CD4-positive, alpha-beta memory T cell (primary cell): ENCODE data around the gene TAS2R50. TPM values are rescaled to one million over a fixed set of nuclear protein-coding genes. Genes with fewer than 3 reads are reported as not detected.
A peak's percentile ranks its signal among the peaks of the same experiment; 100 is the strongest.

Source experiments
- CTCF ChIA-PET: fragments of 350-600 bp; sonication (Branson Sonifier 250); formaldehyde crosslinking; loops from one replicate; lab custom pipeline; 2021; ENCODE audit warnings: inconsistent platforms; ENCODE audit not compliant: partially characterized antibody; lab: Charles Lee
- POLR2A ChIA-PET: fragments of 350-600 bp; sonication (Branson Sonifier 250); formaldehyde crosslinking; loops from one replicate; lab custom pipeline; 2021; ENCODE audit not compliant: partially characterized antibody; lab: Charles Lee
- DNase-seq, 5 donors: peaks; one replicate each; pipeline versions ENCODE4 v3.0.0 to v3.0.0-alpha.2; 2020 to 2022; ENCODE audit warnings: mixed read lengths in 1 of 5
- H3K27ac ChIP-seq: one replicate; pipeline ENCODE4 v1.7.0; 2013; ENCODE audit warnings: low read depth, low read length
- H3K27me3 ChIP-seq: 2 replicates; pipeline ENCODE4 v1.7.0; 2013; ENCODE audit warnings: mild to moderate bottlenecking, low read length, moderate library complexity; ENCODE audit not compliant: insufficient read depth
- H3K36me3 ChIP-seq: 2 replicates; pipeline ENCODE4 v1.7.0; 2013; ENCODE audit warnings: mild to moderate bottlenecking, low read length, moderate library complexity; ENCODE audit not compliant: insufficient read depth
- H3K4me1 ChIP-seq: 2 replicates; pipeline ENCODE4 v1.7.0; 2013; ENCODE audit warnings: mild to moderate bottlenecking, low read length, moderate library complexity; ENCODE audit not compliant: insufficient read depth
- H3K4me3 ChIP-seq, 2 donors: one replicate each; pipeline ENCODE4 v1.7.0; 2013; ENCODE audit warnings: low read length in 2 of 2, mild to moderate bottlenecking in 1 of 2
- H3K9me3 ChIP-seq, 2 donors: one replicate each; pipeline ENCODE4 v1.7.0; 2013; ENCODE audit warnings: low read length in 2 of 2, control low read depth in 1 of 2; ENCODE audit not compliant: control insufficient read depth in 1 of 2
- H3K27ac Mint-ChIP-seq, 7 donors: one replicate each; pipeline ENCODE4 v1.8.0; 2020 to 2021; ENCODE audit warnings: mixed read lengths in 7 of 7, mild to moderate bottlenecking in 6 of 7, inconsistent platforms in 3 of 7, moderate library complexity in 3 of 7
- H3K27me3 Mint-ChIP-seq, 2 donors: one replicate each; pipeline ENCODE4 v1.8.0; 2020 to 2021; ENCODE audit warnings: mixed read lengths in 2 of 2
- H3K36me3 Mint-ChIP-seq, 2 donors: one replicate each; pipeline ENCODE4 v1.8.0; 2020 to 2021; ENCODE audit warnings: mixed read lengths in 2 of 2, inconsistent platforms in 1 of 2, mild to moderate bottlenecking in 1 of 2
- H3K4me1 Mint-ChIP-seq, 4 donors: one replicate each; pipeline ENCODE4 v1.8.0; 2020 to 2021; ENCODE audit warnings: mixed read lengths in 4 of 4, mild to moderate bottlenecking in 1 of 4
- H3K4me3 Mint-ChIP-seq, 8 donors: one replicate each; pipeline ENCODE4 v1.8.0; 2020 to 2021; ENCODE audit warnings: mixed read lengths in 8 of 8, mild to moderate bottlenecking in 7 of 8, moderate library complexity in 6 of 8, inconsistent platforms in 3 of 8
- H3K9me3 Mint-ChIP-seq, 8 donors: one replicate each; pipeline ENCODE4 v1.8.0; 2020 to 2021; ENCODE audit warnings: mixed read lengths in 8 of 8, mild to moderate bottlenecking in 5 of 8, inconsistent platforms in 3 of 8, moderate library complexity in 1 of 8
- intact Hi-C: fragments of 100-400 bp; cut with micrococcal nuclease; formaldehyde crosslinking; loops from one replicate; pipeline ENCODE4 v1.15.1; 2023
- polyA plus RNA-seq, 2 donors: library from polyadenylated mRNA; unstranded; fragments of 300-500 nt; fragmentation: Illumina TruSeq; gene quantifications; one replicate each; pipeline ENCODE4 v1.2.3, GENCODE V29; 2021
- total RNA-seq, 2 experiments: library from RNA; stranded (reverse); gene quantifications; one replicate each; pipeline ENCODE4 v1.2.3, GENCODE V29; 2021

TAS2R50 gene
- total and polyA plus RNA-seq, 4 experiments from 2014 or later = 0.80 to 1.0 TPM; not detected in 2

DNA sequence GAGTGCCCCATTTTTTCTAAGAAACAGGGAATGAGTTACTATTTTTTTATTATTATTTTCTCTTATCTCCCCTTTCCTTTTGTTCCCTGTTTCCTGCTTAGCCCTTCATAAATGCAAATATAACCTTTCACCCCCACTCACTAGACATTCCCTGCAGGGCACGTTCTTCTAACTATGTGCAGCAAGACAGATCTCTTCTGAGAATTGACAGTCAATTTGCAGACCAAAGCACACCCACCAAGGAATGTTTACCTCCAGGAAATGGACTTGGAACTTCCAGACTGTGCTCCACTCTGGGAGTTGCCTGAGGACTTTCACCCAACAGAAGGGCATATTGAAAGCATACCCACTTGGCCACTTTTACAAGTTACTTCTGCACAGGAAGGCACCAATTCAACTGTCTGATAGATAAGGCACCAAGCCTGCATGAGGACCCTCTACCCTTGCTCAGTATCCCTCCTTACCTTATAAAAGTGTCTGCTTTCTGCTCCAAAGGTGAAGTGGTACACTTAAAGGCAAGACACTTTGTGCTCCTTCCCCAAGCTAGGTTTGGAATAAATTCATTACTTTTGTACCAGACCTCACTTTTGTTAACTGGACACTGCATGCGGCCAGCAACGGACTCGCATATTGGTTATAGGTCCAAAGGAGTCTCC is 29.2 kb upstream of the TAS2R50 start:
- H3K27ac ChIP-seq = no peak overlapping the region
- DNase-seq = no peak
- Mint-ChIP-seq H3K27me3 (no peaks in the 10 kb centered on the region), H3K9me3 (no peaks in the 10 kb centered on the region), H3K27ac (no peak overlapping the region), H3K4me3 (no peak overlapping the region), H3K36me3 (peaks cover 14 to 20% of the 10 kb centered on the region in 2 donors), H3K4me1 (peaks cover 0 to 3% (median 1%) of the 10 kb centered on the region in 4 donors)
- CTCF ChIA-PET = no interaction called here
- no peaks in the 10 kb centered on the region for H3K36me3 ChIP-seq
- no peak overlapping the region for H3K4me3 ChIP-seq
- POLR2A ChIA-PET = no interaction called here
- no peaks in the 10 kb centered on the region for H3K27me3 ChIP-seq
- H3K4me1 ChIP-seq = no peaks in the 10 kb centered on the region
- intact Hi-C loops = no loop called here
- H3K9me3 ChIP-seq = no peaks in the 10 kb centered on the region

DNA sequence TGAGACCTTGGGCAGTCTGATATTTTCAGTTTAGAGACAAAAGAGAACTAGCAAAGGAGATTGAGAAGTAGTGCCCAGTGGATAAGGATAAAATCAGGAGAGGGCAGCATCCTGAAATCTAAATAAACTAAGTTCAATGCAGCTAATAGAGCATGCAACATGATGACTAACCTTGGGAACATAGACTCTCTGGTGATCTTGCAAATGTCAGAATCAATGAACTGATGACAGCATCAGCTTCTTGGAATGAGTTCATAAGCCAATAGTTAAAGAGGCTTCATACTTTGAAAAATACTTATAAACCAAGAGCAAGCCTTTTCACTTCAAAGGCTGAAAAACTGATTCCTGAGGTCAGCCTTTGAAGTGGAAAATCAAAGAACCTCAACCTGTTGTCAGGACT is 27.5 kb upstream of the TAS2R50 start:
- no peak overlapping the region for H3K27ac Mint-ChIP-seq
- intact Hi-C loops = no loop called here
- ChIA-PET POLR2A (no interaction called here), CTCF (no interaction called here)
- Histone ChIP-seq H3K27ac (no peak overlapping the region), H3K4me3 (no peak overlapping the region), H3K27me3 (no peaks in the 10 kb centered on the region), H3K36me3 (no peaks in the 10 kb centered on the region), H3K4me1 (no peaks in the 10 kb centered on the region), H3K9me3 (no peaks in the 10 kb centered on the region)
- peaks cover 11 to 18% of the 10 kb centered on the region in 2 donors for H3K36me3 Mint-ChIP-seq
- no peak overlapping the region for H3K4me3 Mint-ChIP-seq
- H3K9me3 Mint-ChIP-seq = no peaks in the 10 kb centered on the region
- no peak for DNase-seq
- H3K4me1 Mint-ChIP-seq = peaks cover 0 to 3% (median 1%) of the 10 kb centered on the region in 4 donors
- no peaks in the 10 kb centered on the region for H3K27me3 Mint-ChIP-seq

DNA sequence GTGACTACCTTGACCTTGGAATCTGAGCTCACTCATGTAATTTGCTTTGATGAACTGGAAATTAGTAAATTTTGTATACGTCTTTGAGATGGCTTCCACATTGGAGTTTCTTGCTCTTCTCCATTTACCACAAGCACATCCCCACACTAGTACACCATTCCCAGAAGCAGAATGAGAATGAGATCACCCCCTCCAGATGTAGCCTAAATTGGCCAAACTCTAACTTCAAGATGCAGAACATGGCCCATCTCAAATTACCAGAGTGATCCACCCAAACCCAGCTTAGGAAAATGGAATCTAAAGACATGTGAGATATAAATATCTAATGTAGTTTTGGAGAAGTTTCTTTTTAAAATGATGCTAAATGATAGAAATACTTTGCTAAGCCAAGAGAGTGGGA is 20.9 kb upstream of the TAS2R50 start:
- no peaks in the 10 kb centered on the region for H3K36me3 Mint-ChIP-seq

GRCh38 chr12:10998204-10998603 is 11.5 kb upstream of the TAS2R50 start, which contains the start of gene TAS2R20:
TAS2R20 (minus strand) TSS chr12:10998304; CDS start chr12:10997875, 429 bp downstream.
- Histone ChIP-seq H3K27me3 (no peaks in the 10 kb centered on the region), H3K4me1 (no peaks in the 10 kb centered on the region), H3K27ac (no peak within 1 kb of the TSS), H3K9me3 (no peaks in the 10 kb centered on the region), H3K36me3 (no peaks in the 10 kb centered on the region), H3K4me3 (no peak within 1 kb of the TSS)
- POLR2A ChIA-PET = no interaction called here
- CTCF ChIA-PET = no interaction called here
- intact Hi-C loops = no loop called here
- peak within 1 kb of the TSS in 1 of 7 donors; percentile 17 for H3K27ac Mint-ChIP-seq
- DNase-seq = no peak
- no peak within 1 kb of the TSS for H3K4me3 Mint-ChIP-seq
- H3K36me3 Mint-ChIP-seq = peaks cover 16 to 34% of the 10 kb centered on the region in 2 donors
- H3K4me1 Mint-ChIP-seq = peaks cover 0 to 3% (median 0%) of the 10 kb centered on the region in 4 donors
- no peaks in the 10 kb centered on the region for H3K27me3 Mint-ChIP-seq
- peaks cover 0 to 2% (median 0%) of the 10 kb centered on the region in 8 donors for H3K9me3 Mint-ChIP-seq

More for the DNA sequence above, 20.9 kb upstream of the TAS2R50 start:
- no peak overlapping the region for H3K27ac ChIP-seq
- no peak for DNase-seq
- H3K4me1 ChIP-seq = no peaks in the 10 kb centered on the region
- ChIA-PET POLR2A (no interaction called here), CTCF (no interaction called here)
- intact Hi-C loops = no loop called here
- no peaks in the 10 kb centered on the region for H3K9me3 ChIP-seq
- H3K36me3 ChIP-seq = no peaks in the 10 kb centered on the region
- no peaks in the 10 kb centered on the region for H3K27me3 ChIP-seq
- no peak overlapping the region for H3K4me3 ChIP-seq
- H3K27ac Mint-ChIP-seq = no peak overlapping the region
- no peaks in the 10 kb centered on the region for H3K4me1 Mint-ChIP-seq
- no peaks in the 10 kb centered on the region for H3K9me3 Mint-ChIP-seq
- no peaks in the 10 kb centered on the region for H3K27me3 Mint-ChIP-seq
- no peak overlapping the region for H3K4me3 Mint-ChIP-seq

DNA sequence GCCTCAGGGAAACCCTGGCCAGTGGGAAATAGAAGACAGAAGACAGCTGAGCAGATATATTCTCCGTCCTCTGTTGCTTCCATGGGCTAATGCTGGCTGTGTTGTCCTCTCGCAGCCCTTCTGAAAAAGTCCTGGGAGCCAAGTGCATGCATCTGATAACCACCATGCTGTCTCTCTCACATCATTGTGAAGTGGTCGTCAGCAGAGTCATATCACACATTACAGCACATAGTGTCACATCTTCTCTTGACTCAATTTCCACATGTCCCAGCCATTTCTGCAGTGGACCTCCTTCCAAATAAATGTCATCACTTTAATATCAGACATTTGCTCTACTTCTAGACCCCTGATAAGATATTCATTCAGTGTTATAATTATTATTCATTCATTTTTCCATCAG is 7.6 kb upstream of the TAS2R50 start:
- Histone ChIP-seq H3K36me3 (no peaks in the 10 kb centered on the region), H3K27ac (no peak overlapping the region), H3K4me1 (no peaks in the 10 kb centered on the region), H3K9me3 (no peaks in the 10 kb centered on the region), H3K4me3 (no peak overlapping the region), H3K27me3 (no peaks in the 10 kb centered on the region)
- H3K36me3 Mint-ChIP-seq = peaks cover 16 to 51% of the 10 kb centered on the region in 2 donors
- no peak overlapping the region for H3K27ac Mint-ChIP-seq
- ChIA-PET POLR2A (no interaction called here), CTCF (no interaction called here)
- peaks cover 0 to 13% (median 3%) of the 10 kb centered on the region in 8 donors for H3K9me3 Mint-ChIP-seq
- no peaks in the 10 kb centered on the region for H3K27me3 Mint-ChIP-seq
- H3K4me1 Mint-ChIP-seq = peaks cover 0 to 3% (median 0%) of the 10 kb centered on the region in 4 donors
- intact Hi-C loops = no loop called here
- H3K4me3 Mint-ChIP-seq = no peak overlapping the region
- no peak for DNase-seq

- Histone ChIP-seq H3K4me1 (no peaks in the 10 kb centered on the region), H3K9me3 (no peaks in the 10 kb centered on the region), H3K27ac (no peak overlapping the region), H3K27me3 (no peaks in the 10 kb centered on the region), H3K4me3 (no peak overlapping the region), H3K36me3 (no peaks in the 10 kb centered on the region)
- H3K36me3 Mint-ChIP-seq = peaks cover 6 to 34% of the 10 kb centered on the region in 2 donors
- H3K4me3 Mint-ChIP-seq = no peak overlapping the region
- H3K27ac Mint-ChIP-seq = no peak overlapping the region
- DNase-seq = no peak
- ChIA-PET CTCF (no interaction called here), POLR2A (no interaction called here)
- no peaks in the 10 kb centered on the region for H3K27me3 Mint-ChIP-seq
- intact Hi-C loops = no loop called here
- peaks cover 0 to 13% (median 3%) of the 10 kb centered on the region in 8 donors for H3K9me3 Mint-ChIP-seq
- peaks cover 0 to 8% (median 3%) of the 10 kb centered on the region in 4 donors for H3K4me1 Mint-ChIP-seq
Measured at GRCh38 chr12:10989107-10989506, 2.4 kb upstream of the TAS2R50 start.

- no peak overlapping the region for H3K4me3 ChIP-seq
- no peaks in the 10 kb centered on the region for H3K36me3 Mint-ChIP-seq
- H3K4me1 Mint-ChIP-seq = peaks cover 20 to 44% (median 31%) of the 10 kb centered on the region in 4 donors
- H3K27me3 ChIP-seq = no peaks in the 10 kb centered on the region
- H3K27ac ChIP-seq = no peak overlapping the region
- no peaks in the 10 kb centered on the region for H3K9me3 ChIP-seq
- DNase-seq = peak; percentile 70 to 89 (median 85)
- intact Hi-C loops = no loop called here
- CTCF ChIA-PET = no interaction called here
- H3K9me3 Mint-ChIP-seq = no peaks in the 10 kb centered on the region
- peak overlapping the region in 7 of 8 donors; percentile 24 to 82 (median 62) for H3K4me3 Mint-ChIP-seq
- H3K27me3 Mint-ChIP-seq = peaks cover 2 to 9% of the 10 kb centered on the region in 2 donors
- peak overlapping the region in 5 of 7 donors; percentile 10 to 45 (median 28) for H3K27ac Mint-ChIP-seq
- peaks cover 23% of the 10 kb centered on the region for H3K4me1 ChIP-seq
- POLR2A ChIA-PET = interaction anchor here (1.0 to 1.8 kb wide), 2 partner anchors 189 to 564 kb away, joined by 3 to 10 read pairs; partner anchors contain the start of gene SMIM10L1
- H3K36me3 ChIP-seq = no peaks in the 10 kb centered on the region
Measured at GRCh38 chr12:10982244-10982643, 4.5 kb downstream of the TAS2R50 start.
